Endodermal cell (in vitro differentiated cells): ENCODE measurements around the gene FTSJ1. TPM values are rescaled to one million over a fixed set of nuclear protein-coding genes. Genes with fewer than 3 reads are reported as not detected.
"Not testable (repeated sequence)": the region's sequence is repeated elsewhere in the genome, so short reads cannot be mapped to it uniquely, and the experiment has no call there.

Experiments used
- DNase-seq: peaks from one replicate; pipeline ENCODE4 v3.0.0-alpha.2; 2017
- H3K27ac ChIP-seq: 2 replicates; pipeline ENCODE4 v1.5.1; 2013; ENCODE audit warnings: mild to moderate bottlenecking, low read depth, low read length, moderate library complexity
- H3K27me3 ChIP-seq: 2 replicates; pipeline ENCODE4 v1.6.1; 2013; ENCODE audit warnings: mild to moderate bottlenecking, low read length, moderate library complexity; ENCODE audit not compliant: insufficient read depth, control insufficient read depth, poor library complexity, severe bottlenecking
- H3K36me3 ChIP-seq: 2 replicates; pipeline ENCODE4 v1.7.0; 2013; ENCODE audit warnings: mild to moderate bottlenecking, low read length, moderate library complexity; ENCODE audit not compliant: control insufficient read depth, insufficient read depth
- H3K4me1 ChIP-seq: one replicate; pipeline ENCODE4 v1.7.0; 2013; ENCODE audit warnings: low read length; ENCODE audit not compliant: control insufficient read depth, insufficient read depth
- H3K4me3 ChIP-seq: 2 replicates; pipeline ENCODE4 v1.5.1; 2013; ENCODE audit warnings: mild to moderate bottlenecking, low read length, moderate library complexity
- H3K9ac ChIP-seq: 2 replicates; pipeline ENCODE4 v1.6.1; 2013; ENCODE audit warnings: mild to moderate bottlenecking, low read length, moderate library complexity; ENCODE audit not compliant: poor library complexity, severe bottlenecking; ENCODE audit errors: extremely low read depth
- H3K9me3 ChIP-seq: 2 replicates; pipeline ENCODE4 v1.6.1; 2013; ENCODE audit warnings: mild to moderate bottlenecking, low read length, moderate library complexity; ENCODE audit not compliant: control insufficient read depth
- H3K27ac Mint-ChIP-seq: 2 replicates; pipeline ENCODE4 v1.8.0; 2020; ENCODE audit warnings: mixed read lengths
- H3K27me3 Mint-ChIP-seq: 2 replicates; pipeline ENCODE4 v1.8.0; 2021; ENCODE audit warnings: mild to moderate bottlenecking, mixed read lengths; ENCODE audit not compliant: insufficient read depth
- H3K36me3 Mint-ChIP-seq: 2 replicates; pipeline ENCODE4 v1.8.0; 2020; ENCODE audit warnings: low read depth, mixed read lengths
- H3K4me1 Mint-ChIP-seq: 2 replicates; pipeline ENCODE4 v1.8.0; 2020; ENCODE audit warnings: mixed read lengths
- H3K4me3 Mint-ChIP-seq: 2 replicates; pipeline ENCODE4 v1.8.0; 2020; ENCODE audit warnings: mild to moderate bottlenecking, moderate library complexity, mixed read lengths
- H3K9me3 Mint-ChIP-seq: 2 replicates; pipeline ENCODE4 v1.8.0; 2020; ENCODE audit warnings: mild to moderate bottlenecking, mixed read lengths
- WGBS, 2 experiments: methylation state at CpG; one replicate each; pipeline versions ENCODE4 v1.1.5 to v1.1.7; 2013; ENCODE audit warnings: missing lambda C conversion rate in 2 of 2, mixed read lengths in 1 of 2; ENCODE audit not compliant: insufficient coverage in 1 of 2, insufficient read length in 1 of 2; 5-methylcytosine and 5-hydroxymethylcytosine counted together
- long read RNA-seq, 4 experiments: library from polyadenylated mRNA in 2 of 4; library from RNA in 1 of 4; library from capped mRNA in 1 of 4; stranded (forward) in 3 of 4; unstranded in 1 of 4; transcript quantifications; one replicate each; pipeline ENCODE4 v2.0.0, GENCODE V29; 2020 to 2021; ENCODE audit warnings: inconsistent platforms in 1 of 4
- polyA plus RNA-seq, 2 experiments: library from polyadenylated mRNA; stranded (reverse); fragments of 50-300 nt; gene quantifications; one replicate each; pipeline ENCODE4 v1.2.3, GENCODE V29; 2013
- total RNA-seq, 2 donors: library from RNA; stranded (reverse); fragmentation: NEBNext Ultra II Directional in 1 of 2; extraction: Animal tissue kit (Norgen Biotek cat#: 25700) in 1 of 2; gene quantifications; 2 replicates in 1 of 2; 3 replicates in 1 of 2; pipeline ENCODE4 v1.2.1, GENCODE V29; 2021
- TF ChIP-seq, protein P1 (sequence below): fragments of 200-600 bp; sonication (generic); conservative IDR thresholded peaks from 2 replicates; pipeline ENCODE4 v1.5.0; 2021; ENCODE audit warnings: antibody characterized with exemption, mild to moderate bottlenecking

Gene FTSJ1, protein sequence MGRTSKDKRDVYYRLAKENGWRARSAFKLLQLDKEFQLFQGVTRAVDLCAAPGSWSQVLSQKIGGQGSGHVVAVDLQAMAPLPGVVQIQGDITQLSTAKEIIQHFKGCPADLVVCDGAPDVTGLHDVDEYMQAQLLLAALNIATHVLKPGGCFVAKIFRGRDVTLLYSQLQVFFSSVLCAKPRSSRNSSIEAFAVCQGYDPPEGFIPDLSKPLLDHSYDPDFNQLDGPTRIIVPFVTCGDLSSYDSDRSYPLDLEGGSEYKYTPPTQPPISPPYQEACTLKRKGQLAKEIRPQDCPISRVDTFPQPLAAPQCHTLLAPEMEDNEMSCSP
- total RNA-seq, result 10 to 100 TPM; 47.3 to 54.3 TPM
- polyA plus RNA-seq (2013, experiment 1 of 2), result 46.1 TPM
- polyA plus RNA-seq (2013, experiment 2 of 2), result 43.6 TPM
- long read RNA-seq, experiment 1, partial matches to known transcripts, result 8 of 24 reads
- long read RNA-seq, experiment 1, other reads (novel, unspliced or antisense), result 12 of 24 reads
- long read RNA-seq, experiment 2, transcript FTSJ1-202 (13 exons, 1,892 nt), result major isoform, 21 of 55 reads
- long read RNA-seq, experiment 2, partial matches to known transcripts, result 7 of 55 reads
- long read RNA-seq, experiment 2, other reads (novel, unspliced or antisense), result 27 of 55 reads
- long read RNA-seq, experiment 3, transcript FTSJ1-202 (13 exons, 1,892 nt), result major isoform, 75 of 201 reads
- long read RNA-seq, experiment 3, partial matches to known transcripts, result 39 of 201 reads
- long read RNA-seq, experiment 3, other reads (novel, unspliced or antisense), result 87 of 201 reads
- long read RNA-seq, experiment 4, transcript FTSJ1-202 (13 exons, 1,892 nt), result major isoform, 25 of 61 reads
- long read RNA-seq, experiment 4, partial matches to known transcripts, result 13 of 61 reads
- long read RNA-seq, experiment 4, other reads (novel, unspliced or antisense), result 22 of 61 reads

- no peaks in the 10 kb centered on the region for H3K27me3 ChIP-seq
- peak; percentile 80 for DNase-seq
- no peaks in the 10 kb centered on the region for H3K27me3 Mint-ChIP-seq
- 0% methylated on average over 24 to 75 of the region's 75 CpGs for WGBS, 2 experiments
- H3K9me3 ChIP-seq, result no peaks in the 10 kb centered on the region
- TF ChIP-seq, protein P1, sequence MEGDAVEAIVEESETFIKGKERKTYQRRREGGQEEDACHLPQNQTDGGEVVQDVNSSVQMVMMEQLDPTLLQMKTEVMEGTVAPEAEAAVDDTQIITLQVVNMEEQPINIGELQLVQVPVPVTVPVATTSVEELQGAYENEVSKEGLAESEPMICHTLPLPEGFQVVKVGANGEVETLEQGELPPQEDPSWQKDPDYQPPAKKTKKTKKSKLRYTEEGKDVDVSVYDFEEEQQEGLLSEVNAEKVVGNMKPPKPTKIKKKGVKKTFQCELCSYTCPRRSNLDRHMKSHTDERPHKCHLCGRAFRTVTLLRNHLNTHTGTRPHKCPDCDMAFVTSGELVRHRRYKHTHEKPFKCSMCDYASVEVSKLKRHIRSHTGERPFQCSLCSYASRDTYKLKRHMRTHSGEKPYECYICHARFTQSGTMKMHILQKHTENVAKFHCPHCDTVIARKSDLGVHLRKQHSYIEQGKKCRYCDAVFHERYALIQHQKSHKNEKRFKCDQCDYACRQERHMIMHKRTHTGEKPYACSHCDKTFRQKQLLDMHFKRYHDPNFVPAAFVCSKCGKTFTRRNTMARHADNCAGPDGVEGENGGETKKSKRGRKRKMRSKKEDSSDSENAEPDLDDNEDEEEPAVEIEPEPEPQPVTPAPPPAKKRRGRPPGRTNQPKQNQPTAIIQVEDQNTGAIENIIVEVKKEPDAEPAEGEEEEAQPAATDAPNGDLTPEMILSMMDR, result no peak
- peaks cover 8% of the 10 kb centered on the region for H3K4me1 ChIP-seq
- H3K36me3 ChIP-seq, result peaks cover 13% of the 10 kb centered on the region
- peaks cover 23% of the 10 kb centered on the region for H3K4me1 Mint-ChIP-seq
- H3K4me3 ChIP-seq, result peak within 1 kb of the TSS; percentile 92
- H3K9ac ChIP-seq, result peak within 1 kb of the TSS; percentile 77
- H3K4me3 Mint-ChIP-seq, result peak within 1 kb of the TSS; percentile 69
- peaks cover 23% of the 10 kb centered on the region for H3K36me3 Mint-ChIP-seq
- peak within 1 kb of the TSS; percentile 21 for H3K27ac ChIP-seq
- H3K27ac Mint-ChIP-seq, result peak within 1 kb of the TSS; percentile 90
- peaks cover 80% of the 10 kb centered on the region for H3K9me3 Mint-ChIP-seq
These were observed at the start of gene FTSJ1 for GRCh38 chrX:48475774-48476577. Gene FTSJ1 (plus strand): TSS chrX:48476199. CDS start chrX:48478048, 1,849 bp downstream.

GRCh38 chrX:48427027-48427716, 48.8 kb upstream of the FTSJ1 start:
- H3K27me3 Mint-ChIP-seq, H3K36me3 ChIP-seq, H3K4me3 Mint-ChIP-seq, H3K36me3 Mint-ChIP-seq, H3K4me3 ChIP-seq, H3K27ac ChIP-seq, H3K9me3 ChIP-seq, H3K4me1 ChIP-seq, H3K27ac Mint-ChIP-seq, H3K9ac ChIP-seq, H3K27me3 ChIP-seq, DNase-seq, H3K4me1 Mint-ChIP-seq: not testable (repeated sequence)
- WGBS, 2 experiments, result no CpG with 5 or more reads among the region's 12 CpGs
- H3K9me3 Mint-ChIP-seq, result peaks cover 28% of the 10 kb centered on the region

DNA sequence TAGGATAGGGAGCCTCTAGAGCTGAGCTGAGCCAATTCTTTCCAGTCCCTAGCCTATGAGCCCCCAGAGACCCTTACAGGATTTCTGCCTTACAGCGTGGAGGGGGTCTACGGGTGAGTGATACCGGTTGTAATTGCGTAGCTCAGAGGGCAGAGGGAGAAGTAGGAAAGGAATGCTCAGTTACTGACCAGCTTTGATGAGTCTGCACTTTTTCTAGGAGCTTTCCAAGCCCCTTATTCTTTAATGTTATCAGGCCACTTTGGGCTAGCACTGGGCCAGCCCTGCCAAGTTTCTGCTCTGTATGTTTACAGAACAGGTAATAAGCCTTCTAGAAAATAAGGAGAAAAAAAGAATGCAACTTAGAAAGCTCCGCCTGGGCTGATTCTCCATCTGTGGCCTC, 46.4 kb upstream of the FTSJ1 start:
- H3K4me3 ChIP-seq, H3K27ac Mint-ChIP-seq: not testable (repeated sequence)
- WGBS, 2 experiments, result 100% methylated on average over 1 of the region's 5 CpGs; no CpG with 5 or more reads in 1 of the 2 experiments

GRCh38 chrX:48430166-48430565, 45.8 kb upstream of the FTSJ1 start:
- not testable (repeated sequence) for H3K4me1 Mint-ChIP-seq, H3K4me1 ChIP-seq, H3K4me3 Mint-ChIP-seq, H3K9ac ChIP-seq, H3K27me3 Mint-ChIP-seq, DNase-seq, H3K27ac Mint-ChIP-seq, H3K9me3 ChIP-seq, H3K27ac ChIP-seq, H3K36me3 Mint-ChIP-seq, H3K4me3 ChIP-seq, H3K36me3 ChIP-seq, H3K27me3 ChIP-seq
- WGBS, 2 experiments, result 100% methylated on average over 1 to 2 of the region's 4 CpGs
- H3K9me3 Mint-ChIP-seq, result peaks cover 57% of the 10 kb centered on the region

More for the DNA sequence above, 46.4 kb upstream of the FTSJ1 start:
- H3K9me3 Mint-ChIP-seq, result peaks cover 52% of the 10 kb centered on the region
- not testable (repeated sequence) for H3K27me3 ChIP-seq, H3K4me1 Mint-ChIP-seq, H3K36me3 ChIP-seq, H3K27ac ChIP-seq, H3K4me3 Mint-ChIP-seq, DNase-seq, H3K36me3 Mint-ChIP-seq, H3K9me3 ChIP-seq, H3K27me3 Mint-ChIP-seq, H3K9ac ChIP-seq, H3K4me1 ChIP-seq

GRCh38 chrX:48433713-48434112, 42.3 kb upstream of the FTSJ1 start:
- H3K27me3 ChIP-seq, H3K27ac Mint-ChIP-seq, H3K4me1 ChIP-seq, H3K36me3 Mint-ChIP-seq, H3K9ac ChIP-seq, H3K4me3 ChIP-seq, H3K4me1 Mint-ChIP-seq, H3K27me3 Mint-ChIP-seq, DNase-seq, H3K27ac ChIP-seq, H3K9me3 ChIP-seq, H3K4me3 Mint-ChIP-seq, H3K36me3 ChIP-seq: not testable (repeated sequence)
- peaks cover 69% of the 10 kb centered on the region for H3K9me3 Mint-ChIP-seq
- 70 to 82% methylated on average over 2 to 13 of the region's 13 CpGs for WGBS, 2 experiments
